HG03060 (cell line): ENCODE data around the gene MYOG.

ENCODE experiments used
- ATAC-seq: cut with Tn5 transposase; IDR thresholded peaks from one replicate; pipeline ENCODE4 v1.9.1; 2021; ENCODE audit warnings: low read depth, moderate number of reproducible peaks; ENCODE audit not compliant: unreplicated experiment

The MYOG gene

DNA sequence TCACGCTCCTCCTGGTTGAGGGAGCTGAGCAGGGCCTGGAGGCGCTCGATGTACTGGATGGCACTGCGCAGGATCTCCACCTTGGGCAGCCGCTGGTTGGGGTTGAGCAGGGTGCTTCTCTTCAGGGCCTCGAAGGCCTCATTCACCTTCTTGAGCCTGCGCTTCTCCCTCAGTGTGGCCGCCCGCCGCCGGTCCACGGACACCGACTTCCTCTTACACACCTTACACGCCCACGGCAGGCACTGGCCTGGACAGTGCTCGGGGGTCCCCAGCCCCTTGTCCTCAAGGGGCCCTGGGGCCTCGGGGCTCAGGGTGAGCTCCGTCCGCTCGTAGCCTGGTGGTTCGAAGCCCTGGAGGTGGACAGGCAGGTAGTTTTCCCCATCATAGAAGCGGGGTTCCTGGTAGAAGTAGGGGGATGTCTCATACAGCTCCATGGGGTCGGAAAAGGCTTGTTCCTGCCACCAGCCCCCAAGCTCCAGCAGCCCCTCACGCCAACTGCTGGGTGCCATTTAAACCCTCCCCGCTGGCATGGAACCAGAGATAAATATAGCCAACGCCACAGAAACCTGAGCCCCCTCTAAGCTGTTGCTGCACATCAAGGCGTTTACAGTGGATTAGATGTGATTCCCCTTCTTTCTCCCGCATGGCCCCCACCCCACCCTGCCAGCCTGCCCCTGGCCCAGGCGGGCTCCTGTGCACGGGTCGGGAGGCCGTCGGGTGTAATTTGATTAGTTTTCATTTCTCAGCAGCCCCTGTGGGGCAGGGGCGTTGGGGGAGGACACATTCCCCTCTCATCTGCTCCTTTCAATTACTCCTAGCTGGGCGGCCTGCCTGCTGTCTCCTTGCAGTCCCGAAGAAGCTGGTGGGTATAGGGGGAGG, at the start of gene MYOG:
Gene MYOG, minus strand, starts transcription at position 485 of the 879 bp plus-strand sequence. Its CDS starts 51 bp downstream, at position 434.
- ATAC-seq = no peak

GRCh38 chr1:203133970-203134725, 48.3 kb upstream of the MYOG start:
- no peak for ATAC-seq

GRCh38 chr1:203131548-203132200, 45.9 kb upstream of the MYOG start:
- no peak for ATAC-seq

GRCh38 chr1:203130358-203130985, 44.7 kb upstream of the MYOG start:
- no peak for ATAC-seq

DNA sequence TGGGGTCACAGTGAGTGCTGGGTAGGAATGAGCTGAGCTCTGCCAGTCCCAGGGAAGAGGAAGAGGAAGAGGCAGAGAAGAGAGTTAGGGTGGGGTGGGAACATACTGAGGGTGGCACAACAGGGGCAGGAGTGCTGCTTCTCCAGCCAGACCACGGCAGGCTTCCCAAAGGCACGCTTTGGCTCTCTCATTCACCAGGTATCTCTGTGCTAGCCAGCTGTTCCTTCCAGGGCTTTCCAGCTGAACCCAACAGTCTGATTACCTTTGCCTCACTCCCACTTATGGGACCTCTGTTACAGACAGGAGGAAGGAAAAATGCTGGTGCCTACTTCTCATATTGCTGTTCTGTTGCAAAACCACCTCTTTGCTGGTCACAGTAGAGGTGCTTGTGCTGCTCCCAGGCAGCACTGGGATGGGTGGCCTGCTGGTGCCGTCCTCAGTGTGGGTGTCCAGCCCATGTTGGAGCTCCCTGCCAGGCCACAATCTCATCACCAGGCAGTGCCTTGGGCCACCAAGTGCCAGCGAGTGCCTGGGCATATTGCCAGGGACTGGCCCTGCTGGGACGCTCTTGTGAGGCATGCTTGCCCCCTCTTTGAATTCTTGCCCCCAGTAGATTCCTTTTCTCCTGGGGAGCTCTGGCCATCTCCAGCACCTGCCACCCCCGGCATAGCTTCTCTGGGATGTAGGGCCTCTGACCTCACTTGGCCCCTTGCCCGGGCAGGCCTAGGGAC, 43.9 kb upstream of the MYOG start:
- no peak for ATAC-seq

GRCh38 chr1:203128716-203129500, 43.1 kb upstream of the MYOG start:
- ATAC-seq = no peak

GRCh38 chr1:203128431-203128715, 42.6 kb upstream of the MYOG start:
- ATAC-seq = no peak

DNA sequence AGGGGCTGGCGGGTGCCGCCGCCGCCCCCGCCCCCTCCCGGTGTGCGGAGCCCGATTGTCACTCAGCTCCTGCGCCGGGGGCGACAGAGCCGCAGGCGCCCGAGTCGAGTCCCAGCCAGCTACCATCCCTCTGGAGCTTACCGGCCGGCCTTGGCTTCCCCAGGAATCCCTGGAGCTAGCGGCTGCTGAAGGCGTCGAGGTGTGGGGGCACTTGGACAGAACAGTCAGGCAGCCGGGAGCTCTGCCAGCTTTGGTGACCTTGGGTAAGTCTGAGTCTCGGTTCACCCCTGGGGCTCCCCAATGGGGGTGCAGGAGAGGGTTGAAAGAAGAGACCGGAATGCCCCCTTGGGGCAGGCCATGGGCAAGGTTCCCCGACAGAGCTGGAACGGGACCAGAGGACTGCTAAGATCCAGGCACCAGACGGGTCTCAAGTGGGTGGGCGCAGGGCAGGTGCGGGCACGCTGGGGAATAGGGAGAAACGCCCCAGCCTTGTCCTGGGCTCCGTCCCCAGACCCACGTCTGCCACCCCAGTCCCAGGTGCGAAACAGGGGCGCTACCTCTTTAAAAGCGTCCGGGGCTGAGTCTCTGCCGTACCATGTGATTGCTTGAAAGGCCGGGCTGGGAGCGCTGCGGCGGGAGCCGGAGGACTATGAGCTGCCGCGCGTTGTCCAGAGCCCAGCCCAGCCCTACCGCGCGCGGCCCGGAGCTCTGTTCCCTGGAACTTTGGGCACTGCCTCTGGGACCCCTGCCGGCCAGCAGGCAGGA, 42.0 kb upstream of the MYOG start, which contains the start of gene ADORA1:
Gene ADORA1, plus strand, starts transcription at position 61 of the 765 bp plus-strand sequence. CDS start 1,116 bp downstream, outside the sequence.
- ATAC-seq = no peak

GRCh38 chr1:203126866-203127665, 41.3 kb upstream of the MYOG start:
- no peak for ATAC-seq

DNA sequence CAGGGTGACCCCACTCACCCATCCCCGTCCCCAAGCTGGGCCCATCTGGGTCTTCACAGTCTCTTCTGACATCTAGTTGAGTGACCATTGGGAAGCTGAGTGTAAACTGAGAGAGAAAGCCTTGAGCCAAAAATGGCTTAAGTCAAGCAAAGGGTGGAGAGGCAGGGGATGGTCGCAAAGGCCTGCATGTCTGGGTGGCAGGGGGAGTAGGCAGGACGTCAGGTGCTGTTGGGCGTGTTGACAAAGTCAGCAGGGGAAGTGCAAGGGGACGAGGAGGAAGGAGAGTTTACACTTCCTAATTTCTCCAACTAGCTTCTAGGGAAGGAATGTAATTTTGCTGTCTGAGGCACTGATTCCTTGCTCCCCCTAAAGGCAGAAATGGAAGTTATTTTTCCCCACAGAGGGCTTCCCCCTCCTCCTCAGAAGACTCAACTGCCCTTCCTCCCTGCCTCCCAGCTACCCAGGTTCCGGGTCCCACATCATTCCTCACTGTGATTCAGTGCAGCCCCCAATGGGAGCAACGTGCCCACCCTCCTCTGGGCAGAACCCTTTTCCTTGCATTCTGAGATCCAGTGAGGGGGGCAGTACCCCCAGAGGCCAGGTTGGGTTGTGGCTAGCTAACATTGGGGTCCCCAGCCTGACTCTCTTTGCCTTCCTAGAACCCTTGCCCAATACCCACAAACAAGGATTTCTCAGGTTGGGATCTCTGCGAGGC, 40.5 kb upstream of the MYOG start:
- no peak for ATAC-seq

GRCh38 chr1:203124546-203125317, 38.9 kb upstream of the MYOG start:
- no peak for ATAC-seq

- ATAC-seq = no peak
Observed at GRCh38 chr1:203124011-203124410, 38.2 kb upstream of the MYOG start.

GRCh38 chr1:203122159-203122558, 36.3 kb upstream of the MYOG start:
- ATAC-seq = no peak

DNA sequence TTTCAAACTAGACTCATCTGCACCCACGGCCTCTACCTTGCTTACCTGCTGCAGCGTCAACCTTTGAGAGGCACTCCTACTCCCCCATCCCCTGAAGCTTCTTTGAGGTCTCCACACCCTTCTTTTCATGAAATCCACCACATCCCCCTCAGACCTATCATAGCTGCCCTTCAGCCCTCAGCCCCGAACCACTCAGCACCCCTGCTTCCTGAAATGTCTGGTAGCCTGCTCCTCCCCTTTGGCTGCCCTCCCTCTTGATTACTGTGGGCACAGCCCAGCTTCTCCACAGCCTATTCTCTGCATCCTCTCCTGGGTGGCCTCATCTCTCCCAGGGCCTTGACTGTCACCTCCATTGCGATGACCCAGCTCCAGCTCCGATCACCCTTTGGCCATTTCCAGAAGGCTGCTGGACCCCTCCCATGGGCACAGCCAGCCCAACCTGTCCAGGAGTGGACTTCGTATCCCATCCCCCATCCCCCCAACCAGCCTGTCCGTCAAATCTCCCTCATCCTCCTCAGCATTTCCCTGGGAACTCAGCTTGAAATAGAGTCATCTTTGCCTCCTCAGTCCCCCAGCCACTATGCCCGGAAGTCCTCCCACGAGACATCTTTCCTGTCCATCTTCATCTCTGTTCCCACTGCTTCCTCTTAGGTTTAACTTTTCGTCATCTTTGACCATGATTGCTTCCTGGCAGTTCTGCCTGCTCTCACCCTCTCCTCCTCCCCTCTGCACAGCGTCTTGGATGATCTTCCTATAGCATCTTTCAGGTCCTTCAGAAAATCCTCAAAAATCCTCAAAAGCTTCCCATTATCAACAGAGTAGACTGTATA, 35.6 kb upstream of the MYOG start:
- no peak for ATAC-seq

GRCh38 chr1:203120325-203121153, 34.7 kb upstream of the MYOG start:
- ATAC-seq = no peak
